Endothelial cell (in vitro differentiated cells): ENCODE results near the gene PLAGL2. TPM values are rescaled to one million over a fixed set of nuclear protein-coding genes. Genes with fewer than 3 reads are reported as not detected.

Experiments
- DNase-seq: peaks from one replicate; pipeline ENCODE4 v3.0.0; 2021; ENCODE audit warnings: low spot score
- H3K27ac Mint-ChIP-seq: one replicate; pipeline ENCODE4 v1.8.0; 2021; ENCODE audit warnings: mixed read lengths, inconsistent platforms; ENCODE audit not compliant: unreplicated experiment
- H3K27me3 Mint-ChIP-seq: one replicate; pipeline ENCODE4 v1.8.0; 2021; ENCODE audit warnings: mild to moderate bottlenecking, moderate library complexity, mixed read lengths, inconsistent platforms; ENCODE audit not compliant: unreplicated experiment
- H3K36me3 Mint-ChIP-seq: one replicate; pipeline ENCODE4 v1.8.0; 2021; ENCODE audit warnings: mild to moderate bottlenecking, low read depth, mixed read lengths, inconsistent platforms; ENCODE audit not compliant: unreplicated experiment
- H3K4me1 Mint-ChIP-seq: one replicate; pipeline ENCODE4 v1.8.0; 2021; ENCODE audit warnings: mild to moderate bottlenecking, mixed read lengths, inconsistent platforms; ENCODE audit not compliant: unreplicated experiment
- H3K4me3 Mint-ChIP-seq: one replicate; pipeline ENCODE4 v1.8.0; 2021; ENCODE audit warnings: mild to moderate bottlenecking, mixed read lengths, inconsistent platforms; ENCODE audit not compliant: unreplicated experiment
- H3K9me3 Mint-ChIP-seq: one replicate; pipeline ENCODE4 v1.8.0; 2021; ENCODE audit warnings: mixed read lengths, inconsistent platforms; ENCODE audit not compliant: unreplicated experiment
- CTCF ChIP-seq: fragments of 200-600 bp; sonication (generic); IDR thresholded peaks from one replicate; pipeline ENCODE4 v1.5.0; 2021; ENCODE audit warnings: antibody characterized with exemption; ENCODE audit not compliant: unreplicated experiment
- total RNA-seq: library from RNA; stranded (reverse); fragmentation: NEBNext Ultra II Directional; extraction: Animal tissue kit (Norgen Biotek cat#: 25700); gene quantifications from one replicate; pipeline ENCODE4 v1.2.1, GENCODE V29; 2021; ENCODE audit not compliant: unreplicated experiment

The PLAGL2 gene
- total RNA-seq, 1 donor from 2014 or later: 23.7 TPM

DNA sequence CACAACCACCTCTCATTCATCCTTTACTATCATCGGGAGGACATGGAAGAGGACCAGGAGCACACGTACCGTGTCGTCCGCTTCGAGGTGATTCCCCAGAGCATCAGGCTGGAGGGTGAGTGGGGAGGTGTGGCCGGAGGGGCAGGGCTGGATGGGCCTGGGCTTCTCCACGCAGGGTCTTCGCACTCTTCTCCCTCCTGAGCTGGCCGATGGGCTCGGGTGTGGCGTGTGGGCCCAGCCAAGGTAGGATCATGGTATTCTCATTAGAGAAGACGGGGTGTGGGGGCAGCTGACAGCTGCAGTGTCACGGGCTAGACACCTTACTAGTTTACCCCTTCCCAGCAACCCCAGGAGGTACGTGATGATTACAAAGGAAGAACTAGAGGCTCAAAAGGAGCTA, 64.6 kb downstream of the PLAGL2 start:
- Mint-ChIP-seq H3K27ac (no peak overlapping the region), H3K4me1 (no peaks in the 10 kb centered on the region), H3K27me3 (peaks cover 9% of the 10 kb centered on the region), H3K9me3 (no peaks in the 10 kb centered on the region), H3K4me3 (peak overlapping the region; percentile 34), H3K36me3 (peaks cover 63% of the 10 kb centered on the region)
- no peak for TF ChIP-seq CTCF
- DNase-seq: no peak

Other genes starting within 250 kb of the PLAGL2 start
- gene XKR7, start 239.6 kb downstream of the PLAGL2 start, total RNA-seq: 0.23 TPM
- 27.2 TPM for gene CCM2L, start 197.3 kb downstream of the PLAGL2 start, total RNA-seq
- 0.54 TPM for gene HCK, start 155.5 kb downstream of the PLAGL2 start, total RNA-seq
- 46.0 TPM for gene TM9SF4, start 98.0 kb downstream of the PLAGL2 start, total RNA-seq
- 43.5 TPM for gene POFUT1, start 137 bp upstream of the PLAGL2 start, total RNA-seq
- 34.7 TPM for gene KIF3B, start 69.9 kb upstream of the PLAGL2 start, total RNA-seq
- 90.8 TPM for gene ASXL1, start 150.6 kb upstream of the PLAGL2 start, total RNA-seq